ENCODE data around the gene UBXN6. TPM values are rescaled to one million over a fixed set of nuclear protein-coding genes. Genes with fewer than 3 reads are reported as not detected.

UBXN6 gene
- total and polyA plus RNA-seq, 2 experiments from 2014 or later: 19.1 to 21.6 TPM

DNA sequence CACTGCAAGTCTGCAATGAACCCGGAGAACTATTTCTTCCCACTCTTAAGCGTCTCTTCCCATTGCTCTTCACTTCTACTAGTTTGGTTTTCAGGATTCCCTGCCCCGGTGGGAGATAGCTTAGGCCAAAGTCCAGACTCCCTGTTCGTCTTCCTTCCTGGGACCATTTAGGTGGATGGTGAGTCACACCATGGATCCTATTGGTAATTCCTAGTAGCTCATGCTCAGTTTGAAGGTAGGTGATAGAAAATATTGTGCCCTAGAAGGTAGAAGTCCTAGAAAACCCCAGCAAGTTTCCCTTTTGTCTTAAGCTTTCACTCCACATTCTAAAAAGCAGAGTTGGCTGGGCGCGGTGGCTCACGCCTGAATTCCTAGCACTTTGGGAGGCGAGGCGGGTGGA is 41.3 kb downstream of the UBXN6 start:
- peak overlapping the region; percentile 95 for H3K27ac Mint-ChIP-seq
- Histone ChIP-seq H3K4me1 (ENCODE audit: insufficient read depth) (peaks cover 31% of the 10 kb centered on the region), H3K27ac (ENCODE audit: low read depth) (peak overlapping the region; percentile 85), H2AFZ (no peak overlapping the region), H3K9me2 (ENCODE audit: insufficient read depth) (no peaks in the 10 kb centered on the region), H3K4me2 (no peak overlapping the region), H3K4me3 (no peak overlapping the region), H4K20me1 (replicated peaks; ENCODE audit: insufficient read depth) (peaks cover 51% of the 10 kb centered on the region), H3K36me3 (ENCODE audit: insufficient read depth) (peaks cover 78% of the 10 kb centered on the region), H3K27me3 (ENCODE audit: insufficient read depth) (no peaks in the 10 kb centered on the region), H3K79me2 (replicated peaks; ENCODE audit: insufficient read depth) (peaks cover 99% of the 10 kb centered on the region), H3F3A (replicated peaks; ENCODE audit: low read depth) (peaks cover 13% of the 10 kb centered on the region; the same call in 1 of the 2 replicates)
- H3K9me3 Mint-ChIP-seq: no peaks in the 10 kb centered on the region
- peaks cover 93% of the 10 kb centered on the region for H3K36me3 Mint-ChIP-seq (ENCODE audit: low read depth)
- DNase-seq (ENCODE audit: low spot score) (no peak), ATAC-seq (no peak)
- H3K4me3 Mint-ChIP-seq: peak overlapping the region; percentile 27; the same call in 1 of the 3 replicates
- H3K27me3 Mint-ChIP-seq (ENCODE audit: insufficient read depth, low read depth, poor library complexity): peaks cover 2% of the 10 kb centered on the region
- H3K4me1 Mint-ChIP-seq: peaks cover 41% of the 10 kb centered on the region
- TF ChIP-seq ZNF331 (CRISPR knock-in tag; IDR thresholded peaks at IDR 0.05; ENCODE audit: low read depth): no peak
- no peak for TF ChIP-seq JUNB (IDR thresholded peaks at IDR 0.05; ENCODE audit: unreplicated experiment)
- TF ChIP-seq, protein P1, sequence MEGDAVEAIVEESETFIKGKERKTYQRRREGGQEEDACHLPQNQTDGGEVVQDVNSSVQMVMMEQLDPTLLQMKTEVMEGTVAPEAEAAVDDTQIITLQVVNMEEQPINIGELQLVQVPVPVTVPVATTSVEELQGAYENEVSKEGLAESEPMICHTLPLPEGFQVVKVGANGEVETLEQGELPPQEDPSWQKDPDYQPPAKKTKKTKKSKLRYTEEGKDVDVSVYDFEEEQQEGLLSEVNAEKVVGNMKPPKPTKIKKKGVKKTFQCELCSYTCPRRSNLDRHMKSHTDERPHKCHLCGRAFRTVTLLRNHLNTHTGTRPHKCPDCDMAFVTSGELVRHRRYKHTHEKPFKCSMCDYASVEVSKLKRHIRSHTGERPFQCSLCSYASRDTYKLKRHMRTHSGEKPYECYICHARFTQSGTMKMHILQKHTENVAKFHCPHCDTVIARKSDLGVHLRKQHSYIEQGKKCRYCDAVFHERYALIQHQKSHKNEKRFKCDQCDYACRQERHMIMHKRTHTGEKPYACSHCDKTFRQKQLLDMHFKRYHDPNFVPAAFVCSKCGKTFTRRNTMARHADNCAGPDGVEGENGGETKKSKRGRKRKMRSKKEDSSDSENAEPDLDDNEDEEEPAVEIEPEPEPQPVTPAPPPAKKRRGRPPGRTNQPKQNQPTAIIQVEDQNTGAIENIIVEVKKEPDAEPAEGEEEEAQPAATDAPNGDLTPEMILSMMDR (conservative IDR thresholded peaks at IDR 0.05; ENCODE audit: low read depth in 2 of 2): no peak
- no peak for TF ChIP-seq POLR2AphosphoS5 (IDR thresholded peaks at IDR 0.05; ENCODE audit: low read depth)
- TF ChIP-seq EZH2 (IDR thresholded peaks at IDR 0.05; ENCODE audit: low read depth, unreplicated experiment): no peak
- TF ChIP-seq NANOG (IDR thresholded peaks at IDR 0.05; ENCODE audit: borderline replicate concordance): no peak
- TF ChIP-seq, protein P2, sequence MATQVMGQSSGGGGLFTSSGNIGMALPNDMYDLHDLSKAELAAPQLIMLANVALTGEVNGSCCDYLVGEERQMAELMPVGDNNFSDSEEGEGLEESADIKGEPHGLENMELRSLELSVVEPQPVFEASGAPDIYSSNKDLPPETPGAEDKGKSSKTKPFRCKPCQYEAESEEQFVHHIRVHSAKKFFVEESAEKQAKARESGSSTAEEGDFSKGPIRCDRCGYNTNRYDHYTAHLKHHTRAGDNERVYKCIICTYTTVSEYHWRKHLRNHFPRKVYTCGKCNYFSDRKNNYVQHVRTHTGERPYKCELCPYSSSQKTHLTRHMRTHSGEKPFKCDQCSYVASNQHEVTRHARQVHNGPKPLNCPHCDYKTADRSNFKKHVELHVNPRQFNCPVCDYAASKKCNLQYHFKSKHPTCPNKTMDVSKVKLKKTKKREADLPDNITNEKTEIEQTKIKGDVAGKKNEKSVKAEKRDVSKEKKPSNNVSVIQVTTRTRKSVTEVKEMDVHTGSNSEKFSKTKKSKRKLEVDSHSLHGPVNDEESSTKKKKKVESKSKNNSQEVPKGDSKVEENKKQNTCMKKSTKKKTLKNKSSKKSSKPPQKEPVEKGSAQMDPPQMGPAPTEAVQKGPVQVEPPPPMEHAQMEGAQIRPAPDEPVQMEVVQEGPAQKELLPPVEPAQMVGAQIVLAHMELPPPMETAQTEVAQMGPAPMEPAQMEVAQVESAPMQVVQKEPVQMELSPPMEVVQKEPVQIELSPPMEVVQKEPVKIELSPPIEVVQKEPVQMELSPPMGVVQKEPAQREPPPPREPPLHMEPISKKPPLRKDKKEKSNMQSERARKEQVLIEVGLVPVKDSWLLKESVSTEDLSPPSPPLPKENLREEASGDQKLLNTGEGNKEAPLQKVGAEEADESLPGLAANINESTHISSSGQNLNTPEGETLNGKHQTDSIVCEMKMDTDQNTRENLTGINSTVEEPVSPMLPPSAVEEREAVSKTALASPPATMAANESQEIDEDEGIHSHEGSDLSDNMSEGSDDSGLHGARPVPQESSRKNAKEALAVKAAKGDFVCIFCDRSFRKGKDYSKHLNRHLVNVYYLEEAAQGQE (IDR thresholded peaks at IDR 0.05; ENCODE audit: unreplicated experiment): no peak
- TF ChIP-seq, protein P3, sequence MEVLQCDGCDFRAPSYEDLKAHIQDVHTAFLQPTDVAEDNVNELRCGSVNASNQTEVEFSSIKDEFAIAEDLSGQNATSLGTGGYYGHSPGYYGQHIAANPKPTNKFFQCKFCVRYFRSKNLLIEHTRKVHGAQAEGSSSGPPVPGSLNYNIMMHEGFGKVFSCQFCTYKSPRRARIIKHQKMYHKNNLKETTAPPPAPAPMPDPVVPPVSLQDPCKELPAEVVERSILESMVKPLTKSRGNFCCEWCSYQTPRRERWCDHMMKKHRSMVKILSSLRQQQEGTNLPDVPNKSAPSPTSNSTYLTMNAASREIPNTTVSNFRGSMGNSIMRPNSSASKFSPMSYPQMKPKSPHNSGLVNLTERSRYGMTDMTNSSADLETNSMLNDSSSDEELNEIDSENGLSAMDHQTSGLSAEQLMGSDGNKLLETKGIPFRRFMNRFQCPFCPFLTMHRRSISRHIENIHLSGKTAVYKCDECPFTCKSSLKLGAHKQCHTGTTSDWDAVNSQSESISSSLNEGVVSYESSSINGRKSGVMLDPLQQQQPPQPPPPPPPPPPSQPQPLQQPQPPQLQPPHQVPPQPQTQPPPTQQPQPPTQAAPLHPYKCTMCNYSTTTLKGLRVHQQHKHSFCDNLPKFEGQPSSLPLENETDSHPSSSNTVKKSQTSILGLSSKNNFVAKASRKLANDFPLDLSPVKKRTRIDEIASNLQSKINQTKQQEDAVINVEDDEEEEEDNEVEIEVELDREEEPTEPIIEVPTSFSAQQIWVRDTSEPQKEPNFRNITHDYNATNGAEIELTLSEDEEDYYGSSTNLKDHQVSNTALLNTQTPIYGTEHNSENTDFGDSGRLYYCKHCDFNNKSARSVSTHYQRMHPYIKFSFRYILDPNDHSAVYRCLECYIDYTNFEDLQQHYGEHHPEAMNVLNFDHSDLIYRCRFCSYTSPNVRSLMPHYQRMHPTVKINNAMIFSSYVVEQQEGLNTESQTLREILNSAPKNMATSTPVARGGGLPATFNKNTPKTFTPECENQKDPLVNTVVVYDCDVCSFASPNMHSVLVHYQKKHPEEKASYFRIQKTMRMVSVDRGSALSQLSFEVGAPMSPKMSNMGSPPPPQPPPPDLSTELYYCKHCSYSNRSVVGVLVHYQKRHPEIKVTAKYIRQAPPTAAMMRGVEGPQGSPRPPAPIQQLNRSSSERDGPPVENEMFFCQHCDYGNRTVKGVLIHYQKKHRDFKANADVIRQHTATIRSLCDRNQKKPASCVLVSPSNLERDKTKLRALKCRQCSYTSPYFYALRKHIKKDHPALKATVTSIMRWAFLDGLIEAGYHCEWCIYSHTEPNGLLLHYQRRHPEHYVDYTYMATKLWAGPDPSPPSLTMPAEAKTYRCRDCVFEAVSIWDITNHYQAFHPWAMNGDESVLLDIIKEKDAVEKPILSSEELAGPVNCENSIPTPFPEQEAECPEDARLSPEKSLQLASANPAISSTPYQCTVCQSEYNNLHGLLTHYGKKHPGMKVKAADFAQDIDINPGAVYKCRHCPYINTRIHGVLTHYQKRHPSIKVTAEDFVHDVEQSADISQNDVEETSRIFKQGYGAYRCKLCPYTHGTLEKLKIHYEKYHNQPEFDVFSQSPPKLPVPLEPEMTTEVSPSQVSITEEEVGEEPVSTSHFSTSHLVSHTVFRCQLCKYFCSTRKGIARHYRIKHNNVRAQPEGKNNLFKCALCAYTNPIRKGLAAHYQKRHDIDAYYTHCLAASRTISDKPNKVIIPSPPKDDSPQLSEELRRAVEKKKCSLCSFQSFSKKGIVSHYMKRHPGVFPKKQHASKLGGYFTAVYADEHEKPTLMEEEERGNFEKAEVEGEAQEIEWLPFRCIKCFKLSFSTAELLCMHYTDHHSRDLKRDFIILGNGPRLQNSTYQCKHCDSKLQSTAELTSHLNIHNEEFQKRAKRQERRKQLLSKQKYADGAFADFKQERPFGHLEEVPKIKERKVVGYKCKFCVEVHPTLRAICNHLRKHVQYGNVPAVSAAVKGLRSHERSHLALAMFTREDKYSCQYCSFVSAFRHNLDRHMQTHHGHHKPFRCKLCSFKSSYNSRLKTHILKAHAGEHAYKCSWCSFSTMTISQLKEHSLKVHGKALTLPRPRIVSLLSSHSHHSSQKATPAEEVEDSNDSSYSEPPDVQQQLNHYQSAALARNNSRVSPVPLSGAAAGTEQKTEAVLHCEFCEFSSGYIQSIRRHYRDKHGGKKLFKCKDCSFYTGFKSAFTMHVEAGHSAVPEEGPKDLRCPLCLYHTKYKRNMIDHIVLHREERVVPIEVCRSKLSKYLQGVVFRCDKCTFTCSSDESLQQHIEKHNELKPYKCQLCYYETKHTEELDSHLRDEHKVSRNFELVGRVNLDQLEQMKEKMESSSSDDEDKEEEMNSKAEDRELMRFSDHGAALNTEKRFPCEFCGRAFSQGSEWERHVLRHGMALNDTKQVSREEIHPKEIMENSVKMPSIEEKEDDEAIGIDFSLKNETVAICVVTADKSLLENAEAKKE (CRISPR knock-in tag; IDR thresholded peaks at IDR 0.05): no peak
- TF ChIP-seq ZNF114 (CRISPR knock-in tag; IDR thresholded peaks at IDR 0.05): no peak
- TF ChIP-seq, protein P4, sequence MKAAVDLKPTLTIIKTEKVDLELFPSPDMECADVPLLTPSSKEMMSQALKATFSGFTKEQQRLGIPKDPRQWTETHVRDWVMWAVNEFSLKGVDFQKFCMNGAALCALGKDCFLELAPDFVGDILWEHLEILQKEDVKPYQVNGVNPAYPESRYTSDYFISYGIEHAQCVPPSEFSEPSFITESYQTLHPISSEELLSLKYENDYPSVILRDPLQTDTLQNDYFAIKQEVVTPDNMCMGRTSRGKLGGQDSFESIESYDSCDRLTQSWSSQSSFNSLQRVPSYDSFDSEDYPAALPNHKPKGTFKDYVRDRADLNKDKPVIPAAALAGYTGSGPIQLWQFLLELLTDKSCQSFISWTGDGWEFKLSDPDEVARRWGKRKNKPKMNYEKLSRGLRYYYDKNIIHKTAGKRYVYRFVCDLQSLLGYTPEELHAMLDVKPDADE (IDR thresholded peaks at IDR 0.05): no peak
- TF ChIP-seq CREB1 (CRISPR knock-in tag; IDR thresholded peaks at IDR 0.05; ENCODE audit: low read depth): no peak
- TF ChIP-seq EZH2phosphoT487 (IDR thresholded peaks at IDR 0.05; ENCODE audit: unreplicated experiment): no peak
- no peak for TF ChIP-seq STAT1 (IDR thresholded peaks at IDR 0.05; ENCODE audit: unreplicated experiment)
